Omental fat pad (tissue), 4 donors: ENCODE measurements around the gene ERC2. TPM values are rescaled to one million over a fixed set of nuclear protein-coding genes. Genes with fewer than 3 reads are reported as not detected.

Source experiments
- ATAC-seq: fragments of 150-250 bp; one replicate; pipeline ENCODE4 v1.9.1; 2016; ENCODE audit warnings: mild to moderate bottlenecking, moderate library complexity; ENCODE audit not compliant: low FRiP score
- DNase-seq: peaks from one replicate; pipeline ENCODE4 v3.0.0-alpha.2; 2019; ENCODE audit warnings: low spot score
- CTCF ChIP-seq, 3 donors: fragments of 450-650 bp; IDR thresholded peaks; one replicate each; pipeline ENCODE4 v1.5.1; 2016 to 2017; ENCODE audit warnings: antibody characterized with exemption in 3 of 3, mild to moderate bottlenecking in 3 of 3, moderate library complexity in 2 of 3
- total RNA-seq, 4 donors: library from RNA; depleted of rRNA; stranded (reverse); fragments of >200 nt; gene quantifications; one replicate each; pipeline ENCODE4 v1.1.0, GENCODE V29; 2016

The ERC2 gene
- total RNA-seq, 4 donors from 2014 or later = 0.75 to 4.2 (median 2.3) TPM; not detected in 1

GRCh38 chr3:55789516-55789915 lies 678.8 kb downstream of the ERC2 start:
- TF ChIP-seq CTCF (IDR thresholded peaks at IDR 0.05) = no peak
- ATAC-seq = no peak
- DNase-seq = no peak

GRCh38 chr3:55782807-55783206 lies 685.5 kb downstream of the ERC2 start:
- no peak for ATAC-seq
- DNase-seq = no peak
- no peak for TF ChIP-seq CTCF (IDR thresholded peaks at IDR 0.05)

GRCh38 chr3:55782351-55782750 lies 685.9 kb downstream of the ERC2 start:
- DNase-seq = no peak
- no peak for ATAC-seq
- no peak for TF ChIP-seq CTCF (IDR thresholded peaks at IDR 0.05)

GRCh38 chr3:55780913-55781312 lies 687.4 kb downstream of the ERC2 start:
- DNase-seq = no peak
- no peak for ATAC-seq
- TF ChIP-seq CTCF (IDR thresholded peaks at IDR 0.05) = no peak

- DNase-seq (no peak), ATAC-seq (no peak)
- TF ChIP-seq CTCF (IDR thresholded peaks at IDR 0.05) = no peak
These were observed 688.7 kb downstream of the ERC2 start for GRCh38 chr3:55779543-55779942.

GRCh38 chr3:55775366-55776154 lies 692.7 kb downstream of the ERC2 start:
- ATAC-seq (no peak), DNase-seq (no peak)
- TF ChIP-seq CTCF (IDR thresholded peaks at IDR 0.05) = no peak

- TF ChIP-seq CTCF (IDR thresholded peaks at IDR 0.05) = no peak
- no peak for DNase-seq
- no peak for ATAC-seq
These were observed 693.4 kb downstream of the ERC2 start for GRCh38 chr3:55774856-55775255.
